ENCODE results near the gene GNAT3. TPM values are rescaled to one million over a fixed set of nuclear protein-coding genes. Genes with fewer than 3 reads are reported as not detected.

GNAT3 gene
- total and polyA plus RNA-seq, 5 donors: not detected

GRCh38 chr7:80500325-80500724 lies 11.5 kb downstream of the GNAT3 start:
- H3K9me3 ChIP-seq (ENCODE audit: control insufficient read depth, low read length): no peaks in the 10 kb centered on the region
- peak in 1 of 2 donors; percentile 58 for ATAC-seq
- H3K4me1 ChIP-seq (ENCODE audit: control insufficient read depth, insufficient read depth, low read length): no peaks in the 10 kb centered on the region
- intact Hi-C loops (cut with DNase I): no loop called here
- no peaks in the 10 kb centered on the region for H3K27me3 ChIP-seq (ENCODE audit: control insufficient read depth, insufficient read depth)
- H3K4me3 ChIP-seq (ENCODE audit: low read length): no peak overlapping the region
- WGBS: 85% methylated on average over 1 of the region's 1 CpG
- H3K27ac ChIP-seq (ENCODE audit: low read length): no peak overlapping the region
- DNase-seq: no peak

- Histone ChIP-seq H3K4me1 (ENCODE audit: control insufficient read depth, insufficient read depth, low read length) (no peaks in the 10 kb centered on the region), H3K9me3 (ENCODE audit: control insufficient read depth, low read length) (no peaks in the 10 kb centered on the region), H3K27me3 (ENCODE audit: control insufficient read depth, insufficient read depth) (no peaks in the 10 kb centered on the region), H3K27ac (ENCODE audit: low read length) (peak overlapping the region; percentile 82), H3K4me3 (ENCODE audit: low read length) (no peak overlapping the region)
- intact Hi-C loops (cut with DNase I): no loop called here
- 46% methylated on average over 1 of the region's 1 CpG for WGBS
- DNase-seq (peak; percentile 34 to 52 (median 37)), ATAC-seq (peak; percentile 84 to 89)
These were observed 12.4 kb downstream of the GNAT3 start for GRCh38 chr7:80499350-80499953.

GRCh38 chr7:80498481-80499349 lies 13.1 kb downstream of the GNAT3 start:
- Histone ChIP-seq H3K9me3 (ENCODE audit: control insufficient read depth, low read length) (no peaks in the 10 kb centered on the region), H3K27me3 (ENCODE audit: control insufficient read depth, insufficient read depth) (no peaks in the 10 kb centered on the region), H3K4me1 (ENCODE audit: control insufficient read depth, insufficient read depth, low read length) (no peaks in the 10 kb centered on the region), H3K27ac (ENCODE audit: low read length) (no peak overlapping the region), H3K4me3 (ENCODE audit: low read length) (no peak overlapping the region)
- ATAC-seq (peak; percentile 72 to 74), DNase-seq (no peak)
- WGBS: 31% methylated on average over 4 of the region's 4 CpGs
- intact Hi-C loops (cut with DNase I): no loop called here

DNA sequence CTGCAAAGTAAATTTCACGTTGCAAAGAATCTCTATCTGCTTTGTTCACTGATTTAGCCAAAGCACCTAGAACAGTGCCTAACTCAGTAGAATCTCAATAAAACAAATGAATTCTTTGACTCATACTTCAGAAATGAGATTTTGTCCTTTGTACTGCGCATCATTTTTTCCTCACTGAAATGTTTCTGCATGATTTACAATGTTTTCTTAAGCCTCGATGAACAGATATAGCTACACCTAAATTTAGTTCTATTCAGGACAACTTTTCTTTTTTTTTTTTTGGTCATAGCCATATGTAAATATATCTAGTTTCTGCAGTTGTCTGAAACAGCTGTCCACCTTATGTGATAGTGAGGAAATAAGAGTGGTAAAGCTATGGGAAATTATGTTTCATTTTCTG lies 15.3 kb downstream of the GNAT3 start:
- WGBS: 82% methylated on average over 3 of the region's 3 CpGs
- intact Hi-C loops (cut with DNase I): no loop called here

DNA sequence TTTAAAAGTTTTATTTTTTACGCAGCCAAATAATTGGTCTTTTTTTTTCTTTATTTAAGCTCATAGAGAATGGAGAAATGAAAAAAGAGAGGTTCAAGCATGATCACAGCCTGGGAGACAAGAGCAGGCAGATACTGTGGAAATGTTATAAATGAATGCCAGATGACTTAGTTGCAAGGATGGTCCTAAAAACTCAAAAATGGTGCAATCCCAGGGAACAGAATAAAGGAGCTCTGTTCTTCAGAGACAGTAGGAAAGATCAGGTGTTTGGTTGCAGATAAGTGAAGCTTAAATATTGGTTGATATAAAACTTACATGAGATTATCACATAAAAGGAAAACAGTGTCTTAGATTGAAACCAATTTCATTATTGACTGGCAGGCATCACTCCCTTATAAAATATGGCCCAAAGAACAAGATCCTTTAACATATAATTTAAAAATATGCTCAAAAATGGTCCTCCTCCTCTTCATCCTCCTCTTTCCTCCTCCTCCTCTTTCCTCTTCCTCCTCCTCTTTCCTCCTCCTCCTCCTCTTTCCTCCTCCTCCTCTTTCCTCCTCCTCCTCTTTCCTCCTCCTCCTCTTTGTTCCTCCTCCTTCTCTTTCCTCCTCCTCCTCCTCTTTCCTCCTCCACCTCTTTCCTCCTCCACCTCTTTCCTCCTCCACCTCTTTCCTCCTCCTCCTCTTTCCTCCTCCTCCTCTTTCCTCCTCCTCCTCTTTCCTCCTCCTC lies 18.6 kb downstream of the GNAT3 start:
- H3K27ac ChIP-seq (ENCODE audit: low read length): no peak overlapping the region
- intact Hi-C loops (cut with DNase I): no loop called here
- no peak for ATAC-seq

More for the DNA sequence above, 15.3 kb downstream of the GNAT3 start:
- no peak overlapping the region for H3K4me3 ChIP-seq (ENCODE audit: low read length)
- no peak for ATAC-seq
- no peak overlapping the region for H3K27ac ChIP-seq (ENCODE audit: low read length)
- H3K27me3 ChIP-seq (ENCODE audit: control insufficient read depth, insufficient read depth): no peaks in the 10 kb centered on the region
- no peaks in the 10 kb centered on the region for H3K4me1 ChIP-seq (ENCODE audit: control insufficient read depth, insufficient read depth, low read length)
- no peak for DNase-seq
- H3K9me3 ChIP-seq (ENCODE audit: control insufficient read depth, low read length): no peaks in the 10 kb centered on the region

DNA sequence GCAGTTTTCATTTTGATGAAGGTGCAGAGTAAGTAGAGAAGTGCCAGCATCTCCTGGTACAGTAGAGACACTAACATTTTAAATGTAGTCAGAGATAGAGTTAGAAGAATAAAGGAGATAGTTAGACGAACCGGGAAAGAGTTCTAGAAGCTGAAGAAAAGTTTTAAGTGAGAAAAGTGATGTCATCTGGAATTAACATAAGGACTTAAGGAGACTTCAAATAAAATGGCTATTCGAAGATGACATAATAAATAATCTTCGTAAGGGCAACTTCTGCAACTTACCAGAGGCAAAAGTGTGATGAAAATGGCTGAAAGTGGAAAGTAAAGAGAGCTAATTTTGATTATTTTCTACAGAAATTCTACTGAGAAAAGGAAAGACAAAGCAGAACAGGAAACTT lies 20.4 kb downstream of the GNAT3 start:
- DNase-seq (no peak), ATAC-seq (no peak)
- H3K27ac ChIP-seq (ENCODE audit: low read length): no peak overlapping the region
- 84% methylated on average over 4 of the region's 4 CpGs for WGBS
- no peaks in the 10 kb centered on the region for H3K9me3 ChIP-seq (ENCODE audit: control insufficient read depth, low read length)
- H3K4me3 ChIP-seq (ENCODE audit: low read length): no peak overlapping the region
- H3K4me1 ChIP-seq (ENCODE audit: control insufficient read depth, insufficient read depth, low read length): no peaks in the 10 kb centered on the region
- H3K27me3 ChIP-seq (ENCODE audit: control insufficient read depth, insufficient read depth): no peaks in the 10 kb centered on the region
- intact Hi-C loops (cut with DNase I): no loop called here

More for the DNA sequence above, 18.6 kb downstream of the GNAT3 start:
- Histone ChIP-seq H3K9me3 (ENCODE audit: control insufficient read depth, low read length) (no peaks in the 10 kb centered on the region), H3K27me3 (ENCODE audit: control insufficient read depth, insufficient read depth) (no peaks in the 10 kb centered on the region), H3K4me1 (ENCODE audit: control insufficient read depth, insufficient read depth, low read length) (no peaks in the 10 kb centered on the region), H3K4me3 (ENCODE audit: low read length) (no peak overlapping the region)
- no peak for DNase-seq
- WGBS: 96% methylated on average over 1 of the region's 1 CpG

DNA sequence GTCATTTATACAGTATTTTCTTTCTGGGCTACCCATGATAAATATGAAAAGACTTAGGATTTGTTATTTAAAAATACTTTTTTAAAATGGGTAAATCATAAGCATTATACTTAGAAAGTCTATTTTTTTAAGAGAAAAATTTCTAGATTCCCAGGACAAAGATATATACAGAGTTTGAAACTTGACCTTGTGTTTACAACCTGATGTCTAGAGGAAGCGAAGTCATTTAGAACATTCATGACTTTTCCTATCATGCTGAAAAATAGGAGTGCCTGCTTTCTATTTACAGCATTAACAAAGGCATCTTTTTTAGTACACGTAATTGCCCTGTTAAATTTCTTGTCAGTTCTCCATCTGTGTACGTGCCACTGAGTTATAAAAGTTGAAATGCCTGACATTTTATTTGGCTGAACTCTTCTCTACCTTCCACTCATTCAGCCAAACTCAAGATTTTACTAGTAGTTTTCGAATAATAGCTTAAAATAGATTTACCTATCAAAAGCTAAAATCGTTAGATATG lies 23.0 kb downstream of the GNAT3 start:
- DNase-seq (no peak), ATAC-seq (no peak)
- Histone ChIP-seq H3K4me1 (ENCODE audit: control insufficient read depth, insufficient read depth, low read length) (no peaks in the 10 kb centered on the region), H3K27ac (ENCODE audit: low read length) (no peak overlapping the region), H3K27me3 (ENCODE audit: control insufficient read depth, insufficient read depth) (no peaks in the 10 kb centered on the region), H3K4me3 (ENCODE audit: low read length) (no peak overlapping the region), H3K9me3 (ENCODE audit: control insufficient read depth, low read length) (no peaks in the 10 kb centered on the region)
- 55% methylated on average over 5 of the region's 5 CpGs for WGBS
- intact Hi-C loops (cut with DNase I): loop anchor here in 1 of 4 donors (10.0 kb wide), 1 partner anchor 146 kb away; the partner anchor contains the start of gene CD36

DNA sequence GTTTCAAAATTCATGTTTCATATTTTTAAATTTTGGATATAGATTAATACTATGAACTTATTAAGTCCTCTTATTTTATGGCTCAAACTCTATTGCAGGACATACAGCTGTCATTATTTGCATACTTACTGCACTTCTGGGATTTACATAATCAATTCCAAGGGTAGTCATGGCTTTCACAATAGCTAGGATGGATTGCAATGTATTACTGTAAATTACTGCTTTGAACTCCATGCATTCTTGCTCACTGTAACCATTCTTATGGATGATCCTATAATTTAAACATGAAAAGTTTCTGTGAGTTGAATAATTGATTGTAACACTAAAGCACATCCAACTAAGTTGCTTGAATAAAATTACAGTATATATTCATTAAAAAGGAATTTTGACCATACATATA lies 23.5 kb downstream of the GNAT3 start:
- Histone ChIP-seq H3K27me3 (ENCODE audit: control insufficient read depth, insufficient read depth) (no peaks in the 10 kb centered on the region), H3K4me1 (ENCODE audit: control insufficient read depth, insufficient read depth, low read length) (no peaks in the 10 kb centered on the region), H3K27ac (ENCODE audit: low read length) (no peak overlapping the region), H3K9me3 (ENCODE audit: control insufficient read depth, low read length) (no peaks in the 10 kb centered on the region), H3K4me3 (ENCODE audit: low read length) (no peak overlapping the region)
- intact Hi-C loops (cut with DNase I): loop anchor here in 1 of 4 donors (10.0 kb wide), 1 partner anchor 146 kb away; the partner anchor contains the start of gene CD36
- ATAC-seq: no peak
- no peak for DNase-seq

DNA sequence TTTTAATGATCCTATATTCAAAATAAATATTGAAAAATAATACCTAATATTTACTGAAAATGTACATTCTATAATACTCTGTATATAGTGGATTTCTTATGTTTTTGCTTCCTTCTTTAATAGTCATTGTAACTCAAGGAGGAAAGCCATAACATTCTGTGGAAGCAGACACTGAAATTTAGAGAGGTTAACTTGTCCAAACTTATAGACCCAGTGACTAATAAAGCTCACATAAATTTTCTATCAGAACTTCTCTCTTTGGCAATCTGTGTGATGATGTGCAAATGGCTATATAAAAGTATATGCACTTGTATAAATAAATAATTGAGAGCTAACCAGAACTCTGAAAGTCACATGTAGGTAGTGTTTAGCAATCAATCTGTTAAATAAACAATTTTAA lies 26.1 kb downstream of the GNAT3 start:
- DNase-seq: no peak
- Histone ChIP-seq H3K27ac (ENCODE audit: low read length) (no peak overlapping the region), H3K4me3 (ENCODE audit: low read length) (no peak overlapping the region), H3K27me3 (ENCODE audit: control insufficient read depth, insufficient read depth) (no peaks in the 10 kb centered on the region), H3K9me3 (ENCODE audit: control insufficient read depth, low read length) (no peaks in the 10 kb centered on the region), H3K4me1 (ENCODE audit: control insufficient read depth, insufficient read depth, low read length) (no peaks in the 10 kb centered on the region)
- intact Hi-C loops (cut with DNase I): loop anchor here in 1 of 4 donors (10.0 kb wide), 1 partner anchor 149 kb away; the partner anchor contains the start of gene CD36
- ATAC-seq: no peak

DNA sequence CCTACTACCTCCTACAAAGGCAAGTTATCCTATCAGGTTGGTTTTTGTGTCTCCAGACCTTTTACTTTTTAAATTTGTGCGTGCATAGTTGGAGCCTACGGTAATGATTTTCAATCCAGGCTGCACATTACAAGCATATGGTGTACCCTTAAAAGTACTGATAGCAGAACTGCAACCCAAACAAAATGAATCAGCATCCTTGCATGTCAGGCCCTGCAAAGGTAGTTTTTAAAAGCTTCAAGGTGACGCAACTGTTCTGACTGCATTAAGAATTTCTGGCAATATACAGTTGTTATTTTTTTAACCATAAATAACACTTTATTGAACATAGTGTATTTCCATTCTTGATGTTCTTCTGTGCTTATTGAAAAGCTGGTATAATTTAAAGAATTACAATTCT lies 28.9 kb downstream of the GNAT3 start:
- Histone ChIP-seq H3K9me3 (ENCODE audit: control insufficient read depth, low read length) (no peaks in the 10 kb centered on the region), H3K4me3 (ENCODE audit: low read length) (no peak overlapping the region), H3K4me1 (ENCODE audit: control insufficient read depth, insufficient read depth, low read length) (peaks cover under 1% of the 10 kb centered on the region), H3K27me3 (ENCODE audit: control insufficient read depth, insufficient read depth) (no peaks in the 10 kb centered on the region), H3K27ac (ENCODE audit: low read length) (no peak overlapping the region)
- ATAC-seq (no peak), DNase-seq (no peak)
- WGBS: 96% methylated on average over 3 of the region's 3 CpGs
- intact Hi-C loops (cut with DNase I): loop anchor here in 1 of 4 donors (10.0 kb wide), 1 partner anchor 152 kb away; the partner anchor contains the start of gene CD36

All from right cardiac atrium (tissue), 5 donors.